Lower leg skin (tissue), 4 donors: Measurements from ENCODE around the gene LGR6. TPM values are rescaled to one million over a fixed set of nuclear protein-coding genes. Genes with fewer than 3 reads are reported as not detected.
A peak's percentile ranks its signal among the peaks of the same experiment; 100 is the strongest.
"Not testable (repeated sequence)": the region's sequence is repeated elsewhere in the genome, so short reads cannot be mapped to it uniquely, and the experiment has no call there.

Source experiments
- DNase-seq, 2 donors: peaks; one replicate each; pipeline ENCODE4 v3.0.0-alpha.2; 2019; ENCODE audit warnings: low spot score in 2 of 2
- H3K4me3 ChIP-seq: fragments of 200-600 bp; sonication (generic); 2 replicates; pipeline ENCODE4 v1.5.1; 2017; ENCODE audit warnings: mild to moderate bottlenecking, low read depth; ENCODE audit not compliant: poor library complexity, severe bottlenecking
- POLR2A ChIP-seq, 2 donors: fragments of 450-650 bp; IDR thresholded peaks; one replicate each; pipeline ENCODE4 v1.6.1; 2016 to 2017; ENCODE audit warnings: antibody characterized with exemption in 2 of 2, mild to moderate bottlenecking in 1 of 2, moderate library complexity in 1 of 2
- WGBS, 2 donors: methylation state at CpG; one replicate each; pipeline ENCODE4 v1.1.5; 2018; 5-methylcytosine and 5-hydroxymethylcytosine counted together
- intact Hi-C: fragments of 100-400 bp; cut with DNase I; formaldehyde crosslinking; loops from one replicate; pipeline ENCODE4 v1.15.0; 2023; ENCODE audit warnings: low total_unique reads
- total RNA-seq, 4 donors: library from RNA; depleted of rRNA; stranded (reverse); fragments of >200 nt; gene quantifications; one replicate each; pipeline ENCODE4 v1.1.0, GENCODE V29; 2016
- TF ChIP-seq, protein P1 (sequence below), 3 donors: fragments of 450-650 bp; IDR thresholded peaks; one replicate each; pipeline ENCODE4 v1.5.1; 2016; ENCODE audit warnings: antibody characterized with exemption in 3 of 3, mild to moderate bottlenecking in 3 of 3, moderate library complexity in 2 of 3

Gene LGR6
- total RNA-seq, 4 donors from 2014 or later: 0.39 to 4.4 (median 1.8) TPM

- intact Hi-C loops: no loop called here
- 82 to 86% methylated on average over 9 of the region's 9 CpGs for WGBS, 2 donors
- DNase-seq: no peak
- TF ChIP-seq, protein P1, sequence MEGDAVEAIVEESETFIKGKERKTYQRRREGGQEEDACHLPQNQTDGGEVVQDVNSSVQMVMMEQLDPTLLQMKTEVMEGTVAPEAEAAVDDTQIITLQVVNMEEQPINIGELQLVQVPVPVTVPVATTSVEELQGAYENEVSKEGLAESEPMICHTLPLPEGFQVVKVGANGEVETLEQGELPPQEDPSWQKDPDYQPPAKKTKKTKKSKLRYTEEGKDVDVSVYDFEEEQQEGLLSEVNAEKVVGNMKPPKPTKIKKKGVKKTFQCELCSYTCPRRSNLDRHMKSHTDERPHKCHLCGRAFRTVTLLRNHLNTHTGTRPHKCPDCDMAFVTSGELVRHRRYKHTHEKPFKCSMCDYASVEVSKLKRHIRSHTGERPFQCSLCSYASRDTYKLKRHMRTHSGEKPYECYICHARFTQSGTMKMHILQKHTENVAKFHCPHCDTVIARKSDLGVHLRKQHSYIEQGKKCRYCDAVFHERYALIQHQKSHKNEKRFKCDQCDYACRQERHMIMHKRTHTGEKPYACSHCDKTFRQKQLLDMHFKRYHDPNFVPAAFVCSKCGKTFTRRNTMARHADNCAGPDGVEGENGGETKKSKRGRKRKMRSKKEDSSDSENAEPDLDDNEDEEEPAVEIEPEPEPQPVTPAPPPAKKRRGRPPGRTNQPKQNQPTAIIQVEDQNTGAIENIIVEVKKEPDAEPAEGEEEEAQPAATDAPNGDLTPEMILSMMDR (IDR thresholded peaks at IDR 0.05): no peak
- no peak for TF ChIP-seq POLR2A (IDR thresholded peaks at IDR 0.05)
- no peak overlapping the region for H3K4me3 ChIP-seq
Observed at GRCh38 chr1:202165942-202166843, 27.4 kb upstream of the LGR6 start.

DNA sequence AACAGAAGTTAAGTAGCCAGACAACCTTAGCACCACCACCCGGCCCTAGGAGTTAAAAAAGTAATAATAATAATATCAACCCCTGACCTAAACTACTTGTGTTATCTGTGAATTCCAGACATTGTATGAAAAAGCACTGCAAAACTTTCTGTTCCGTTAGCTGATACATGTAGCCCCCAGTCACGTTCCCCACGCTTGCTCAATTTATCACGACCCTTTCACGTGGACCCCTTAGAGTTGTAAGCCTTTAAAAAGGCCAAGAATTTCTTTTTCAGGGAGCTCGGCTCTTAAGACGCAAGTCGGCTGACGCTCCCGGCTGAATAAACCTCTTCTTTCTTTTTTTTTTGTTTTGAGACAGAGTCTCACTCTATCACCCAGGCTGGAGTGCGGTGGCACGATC is 26.5 kb upstream of the LGR6 start:
- intact Hi-C loops, H3K4me3 ChIP-seq, DNase-seq: not testable (repeated sequence)
- 89% methylated on average over 13 of the region's 13 CpGs for WGBS, 2 donors

GRCh38 chr1:202167708-202168415 is 25.7 kb upstream of the LGR6 start:
- TF ChIP-seq, protein P1 (IDR thresholded peaks at IDR 0.05): no peak
- no peak for TF ChIP-seq POLR2A (IDR thresholded peaks at IDR 0.05)
- 25 to 54% methylated on average over 12 to 18 of the region's 18 CpGs for WGBS, 2 donors
- peak in 1 of 2 donors; percentile 93 for DNase-seq
- no peak overlapping the region for H3K4me3 ChIP-seq
- intact Hi-C loops: no loop called here

DNA sequence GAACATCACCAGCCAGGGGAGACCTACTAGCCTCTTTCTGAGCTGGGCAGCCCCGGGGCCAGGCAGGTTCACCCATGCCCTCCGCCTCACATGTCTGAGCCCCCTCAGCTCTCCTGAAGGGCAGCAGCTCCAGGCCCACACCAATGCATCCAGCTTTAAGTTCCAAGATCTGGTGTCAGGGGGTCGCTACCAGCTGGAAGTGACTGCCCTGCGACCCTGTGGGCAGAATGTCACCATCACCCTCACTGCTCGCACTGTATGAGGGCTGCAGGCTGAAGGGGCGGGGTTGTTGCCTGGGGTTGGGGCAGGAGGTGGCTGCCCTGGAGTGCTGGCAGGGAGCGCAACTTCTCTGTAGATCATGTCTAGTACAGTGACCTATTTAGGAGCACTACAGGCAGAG is 24.7 kb upstream of the LGR6 start:
- WGBS, 2 donors: 92 to 100% methylated on average over 2 to 7 of the region's 7 CpGs
- no peak overlapping the region for H3K4me3 ChIP-seq
- no peak for DNase-seq
- intact Hi-C loops: no loop called here
- TF ChIP-seq, protein P1 (IDR thresholded peaks at IDR 0.05): no peak
- TF ChIP-seq POLR2A (IDR thresholded peaks at IDR 0.05): no peak

- H3K4me3 ChIP-seq: no peak overlapping the region
- DNase-seq: no peak
- TF ChIP-seq, protein P1 (IDR thresholded peaks at IDR 0.05): no peak
- TF ChIP-seq POLR2A (IDR thresholded peaks at IDR 0.05): no peak
- WGBS, 2 donors: 85 to 91% methylated on average over 6 of the region's 6 CpGs
- intact Hi-C loops: no loop called here
Observed at GRCh38 chr1:202170726-202171125, 22.9 kb upstream of the LGR6 start.

GRCh38 chr1:202171292-202172014 is 22.1 kb upstream of the LGR6 start:
- 91 to 93% methylated on average over 8 to 11 of the region's 11 CpGs for WGBS, 2 donors
- TF ChIP-seq POLR2A (IDR thresholded peaks at IDR 0.05): no peak
- TF ChIP-seq, protein P1 (IDR thresholded peaks at IDR 0.05): no peak
- DNase-seq: no peak

More at GRCh38 chr1:202171292-202172014, 22.1 kb upstream of the LGR6 start:
- H3K4me3 ChIP-seq: no peak overlapping the region
- intact Hi-C loops: no loop called here
